HepG2 (cell line): ENCODE measurements around the gene CHID1. TPM values are rescaled to one million over a fixed set of nuclear protein-coding genes. Genes with fewer than 3 reads are reported as not detected.

ENCODE experiments used
- ARID2 ChIP-seq: sonication (generic); formaldehyde crosslinking; IDR thresholded peaks from 2 replicates; pipeline ENCODE4 v1.8.1; 2022; ENCODE audit warnings: mild to moderate bottlenecking, missing genetic modification reagents, borderline replicate concordance
- FIP1L1 ChIP-seq: fragments of 200-400 bp; formaldehyde crosslinking; IDR thresholded peaks from 2 replicates; pipeline ENCODE4 v1.6.1; 2018; ENCODE audit warnings: low read depth, mild to moderate bottlenecking, low read length, moderate library complexity, borderline replicate concordance; ENCODE audit not compliant: insufficient read depth
- FOXA3 ChIP-seq: IDR thresholded peaks from 2 replicates; pipeline ENCODE4 v1.6.1; 2016; ENCODE audit warnings: missing genetic modification reagents, missing compliant biosample characterization
- FOXM1 ChIP-seq: sonication (generic); formaldehyde crosslinking; IDR thresholded peaks from 2 replicates; pipeline ENCODE4 v1.5.0; 2020; ENCODE audit warnings: missing genetic modification reagents
- GATAD1 ChIP-seq: IDR thresholded peaks from 2 replicates; pipeline ENCODE4 v1.6.1; 2016; ENCODE audit warnings: missing genetic modification reagents, missing compliant biosample characterization
- GATAD2A ChIP-seq: IDR thresholded peaks from 2 replicates; pipeline ENCODE4 v1.6.1; 2016
- IRF2 ChIP-seq: IDR thresholded peaks from 2 replicates; pipeline ENCODE4 v1.6.1; 2018; ENCODE audit warnings: missing genetic modification reagents, missing compliant biosample characterization
- MXD4 ChIP-seq: IDR thresholded peaks from 2 replicates; pipeline ENCODE4 v1.6.1; 2016; ENCODE audit warnings: mild to moderate bottlenecking, missing biosample characterization, missing genetic modification reagents
- NFKB2 ChIP-seq: sonication (generic); formaldehyde crosslinking; IDR thresholded peaks from 2 replicates; pipeline ENCODE4 v1.4.0; 2020; ENCODE audit warnings: missing genetic modification reagents, borderline replicate concordance
- PCBP1 ChIP-seq: fragments of 200-400 bp; formaldehyde crosslinking; IDR thresholded peaks from 2 replicates; pipeline ENCODE4 v1.6.1; 2017; ENCODE audit warnings: mild to moderate bottlenecking, low read depth, low read length, borderline replicate concordance
- PLRG1 ChIP-seq: fragments of 450-650 bp; conservative IDR thresholded peaks from 2 replicates; pipeline ENCODE4 v1.6.1; 2016
- SAFB2 ChIP-seq: sonication (generic); formaldehyde crosslinking; IDR thresholded peaks from 2 replicates; pipeline ENCODE4 v1.5.1; 2020; ENCODE audit warnings: missing genetic modification reagents, low read depth, mild to moderate bottlenecking, borderline replicate concordance
- SMAD9 ChIP-seq: sonication (generic); formaldehyde crosslinking; IDR thresholded peaks from 2 replicates; pipeline ENCODE4 v1.5.1; 2020; ENCODE audit warnings: mild to moderate bottlenecking, missing genetic modification reagents
- TAF15 ChIP-seq: fragments of 200-400 bp; formaldehyde crosslinking; IDR thresholded peaks from one replicate; pipeline ENCODE4 v1.6.1; 2018; ENCODE audit warnings: mild to moderate bottlenecking, low read depth, low read length; ENCODE audit not compliant: poor library complexity, severe bottlenecking
- TCF12 ChIP-seq, 2 experiments: fragments of 450-650 bp in 1 of 2; sonication (generic) in 1 of 2; formaldehyde crosslinking in 1 of 2; IDR thresholded peaks; 2 replicates each; pipeline versions ENCODE4 v1.6.1 to v1.8.0; 2017 to 2022; ENCODE audit warnings: antibody characterized with exemption in 1 of 2, mild to moderate bottlenecking in 1 of 2, missing genetic modification reagents in 1 of 2, moderate library complexity in 1 of 2
- ZFP90 ChIP-seq: sonication (generic); formaldehyde crosslinking; IDR thresholded peaks from 2 replicates; pipeline ENCODE4 v1.8.0; 2022; ENCODE audit warnings: missing genetic modification reagents, mild to moderate bottlenecking, inconsistent platforms, borderline replicate concordance
- ZKSCAN8 ChIP-seq: IDR thresholded peaks from 2 replicates; pipeline ENCODE4 v1.6.1; 2016; ENCODE audit warnings: borderline replicate concordance, missing genetic modification reagents, missing compliant biosample characterization
- ZNF121 ChIP-seq: sonication (generic); formaldehyde crosslinking; IDR thresholded peaks from 2 replicates; pipeline ENCODE4 v1.5.0; 2020; ENCODE audit warnings: mild to moderate bottlenecking, missing genetic modification reagents
- ZNF180 ChIP-seq: sonication (generic); formaldehyde crosslinking; IDR thresholded peaks from 2 replicates; pipeline ENCODE4 v1.4.0; 2020; ENCODE audit warnings: low read depth, missing genetic modification reagents, borderline replicate concordance
- ZNF225 ChIP-seq: sonication (generic); formaldehyde crosslinking; IDR thresholded peaks from 2 replicates; pipeline ENCODE4 v1.4.0; 2020; ENCODE audit warnings: mild to moderate bottlenecking, missing genetic modification reagents
- ZNF367 ChIP-seq: sonication (generic); formaldehyde crosslinking; IDR thresholded peaks from 2 replicates; pipeline ENCODE4 v1.4.0; 2020; ENCODE audit warnings: missing genetic modification reagents, borderline replicate concordance
- ZNF432 ChIP-seq: sonication (generic); formaldehyde crosslinking; IDR thresholded peaks from 2 replicates; pipeline ENCODE4 v1.5.0; 2020; ENCODE audit warnings: missing genetic modification reagents, mild to moderate bottlenecking, borderline replicate concordance
- ZNF564 ChIP-seq: sonication (generic); formaldehyde crosslinking; IDR thresholded peaks from 2 replicates; pipeline ENCODE4 v1.8.1; 2023; ENCODE audit warnings: mild to moderate bottlenecking, missing genetic modification reagents
- ZNF670 ChIP-seq: sonication (generic); formaldehyde crosslinking; IDR thresholded peaks from 2 replicates; pipeline ENCODE4 v1.8.0; 2022; ENCODE audit warnings: mild to moderate bottlenecking, missing genetic modification reagents, borderline replicate concordance
- ZSCAN25 ChIP-seq: sonication (generic); formaldehyde crosslinking; IDR thresholded peaks from 2 replicates; pipeline ENCODE4 v1.8.0; 2022; ENCODE audit warnings: mild to moderate bottlenecking, missing genetic modification reagents
- ZSCAN30 ChIP-seq: sonication (generic); formaldehyde crosslinking; IDR thresholded peaks from 2 replicates; pipeline ENCODE4 v1.5.0; 2020; ENCODE audit warnings: mild to moderate bottlenecking, missing genetic modification reagents
- polyA plus RNA-seq, 8 experiments: library from polyadenylated mRNA; depleted of rRNA in 3 of 8; stranded (reverse) in 7 of 8; unstranded in 1 of 8; fragments of >200 nt; fragmentation: Illumina TruSeq in 4 of 8; extraction: Trizol in 4 of 8; gene quantifications; 2 replicates each; pipeline versions ENCODE4 v1.2.1 to v1.2.3, GENCODE V29; 2011 to 2016; ENCODE audit warnings: low read depth in 4 of 8, missing spikeins in 1 of 8, mixed read lengths in 1 of 8; ENCODE audit not compliant: insufficient read depth in 1 of 8
- total RNA-seq, 5 experiments: library from RNA; depleted of rRNA; stranded (reverse); fragments of >200 nt; fragmentation: Illumina TruSeq; extraction: Trizol; gene quantifications; 2 replicates each; pipeline ENCODE4 v1.2.3, GENCODE V29; 2016; ENCODE audit warnings: low read depth in 1 of 5
- TF ChIP-seq, protein P1 (sequence below): IDR thresholded peaks from 2 replicates; pipeline ENCODE4 v1.6.1; 2016; ENCODE audit warnings: low read depth, control low read depth
- TF ChIP-seq, protein P2 (sequence below): IDR thresholded peaks from 2 replicates; pipeline ENCODE4 v1.6.1; 2018; ENCODE audit warnings: missing genetic modification reagents
- TF ChIP-seq, protein P3 (sequence below): sonication (generic); formaldehyde crosslinking; IDR thresholded peaks from 2 replicates; pipeline ENCODE4 v1.4.0; 2020; ENCODE audit warnings: mild to moderate bottlenecking, missing genetic modification reagents

The CHID1 gene
- total and polyA plus RNA-seq, 2 of the 13 experiments (the other 11 are each of a cell fraction or from before 2014, with no cell fraction given), result 65.1 to 93.6 TPM

DNA sequence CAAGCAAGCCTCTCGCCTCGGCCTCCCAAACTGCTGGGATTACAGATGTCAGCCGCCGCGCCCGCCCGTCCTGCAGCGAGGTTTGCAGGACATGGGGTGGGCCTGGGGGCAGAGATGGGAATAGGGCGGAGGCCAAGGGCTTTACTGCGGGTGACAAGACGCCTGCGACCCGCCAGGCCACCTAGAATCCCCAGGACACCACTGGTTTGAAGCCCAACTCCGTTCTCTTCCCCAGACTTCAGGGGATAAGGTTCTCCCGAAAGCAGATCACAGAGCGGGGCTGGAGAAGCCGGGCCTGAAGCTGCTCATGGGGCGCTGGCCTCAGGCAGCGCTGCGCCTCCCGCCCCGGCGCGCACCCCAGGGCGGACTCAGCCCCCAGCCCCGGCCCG is 68.6 kb downstream of the CHID1 start (continued):
- TF ChIP-seq IRF2 (CRISPR knock-in tag), result no peak
- TF ChIP-seq ZNF225 (CRISPR knock-in tag), result no peak
- TF ChIP-seq GATAD1, result no peak
- no peak for TF ChIP-seq ZKSCAN8 (CRISPR knock-in tag)
- no peak for TF ChIP-seq FOXM1 (CRISPR knock-in tag)
- no peak for TF ChIP-seq PCBP1
- no peak for TF ChIP-seq FOXA3 (CRISPR knock-in tag)
- TF ChIP-seq FIP1L1, result no peak
- no peak for TF ChIP-seq ZSCAN25 (CRISPR knock-in tag)
- TF ChIP-seq ARID2 (CRISPR knock-in tag), result no peak
- TF ChIP-seq PLRG1, result no peak
- TF ChIP-seq, protein P1, sequence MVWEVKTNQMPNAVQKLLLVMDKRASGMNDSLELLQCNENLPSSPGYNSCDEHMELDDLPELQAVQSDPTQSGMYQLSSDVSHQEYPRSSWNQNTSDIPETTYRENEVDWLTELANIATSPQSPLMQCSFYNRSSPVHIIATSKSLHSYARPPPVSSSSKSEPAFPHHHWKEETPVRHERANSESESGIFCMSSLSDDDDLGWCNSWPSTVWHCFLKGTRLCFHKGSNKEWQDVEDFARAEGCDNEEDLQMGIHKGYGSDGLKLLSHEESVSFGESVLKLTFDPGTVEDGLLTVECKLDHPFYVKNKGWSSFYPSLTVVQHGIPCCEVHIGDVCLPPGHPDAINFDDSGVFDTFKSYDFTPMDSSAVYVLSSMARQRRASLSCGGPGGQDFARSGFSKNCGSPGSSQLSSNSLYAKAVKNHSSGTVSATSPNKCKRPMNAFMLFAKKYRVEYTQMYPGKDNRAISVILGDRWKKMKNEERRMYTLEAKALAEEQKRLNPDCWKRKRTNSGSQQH (CRISPR knock-in tag), result no peak
- no peak for TF ChIP-seq ZNF564 (CRISPR knock-in tag)
- no peak for TF ChIP-seq SAFB2 (CRISPR knock-in tag)
- TF ChIP-seq ZFP90 (CRISPR knock-in tag), result no peak
- no peak for TF ChIP-seq ZNF432
- TF ChIP-seq ZNF670 (CRISPR knock-in tag), result no peak
- no peak for TF ChIP-seq ZSCAN30 (CRISPR knock-in tag)
- peak; percentile 83; the same call in 1 of the 2 replicates for TF ChIP-seq ZNF180 (CRISPR knock-in tag)
- TF ChIP-seq, protein P2, sequence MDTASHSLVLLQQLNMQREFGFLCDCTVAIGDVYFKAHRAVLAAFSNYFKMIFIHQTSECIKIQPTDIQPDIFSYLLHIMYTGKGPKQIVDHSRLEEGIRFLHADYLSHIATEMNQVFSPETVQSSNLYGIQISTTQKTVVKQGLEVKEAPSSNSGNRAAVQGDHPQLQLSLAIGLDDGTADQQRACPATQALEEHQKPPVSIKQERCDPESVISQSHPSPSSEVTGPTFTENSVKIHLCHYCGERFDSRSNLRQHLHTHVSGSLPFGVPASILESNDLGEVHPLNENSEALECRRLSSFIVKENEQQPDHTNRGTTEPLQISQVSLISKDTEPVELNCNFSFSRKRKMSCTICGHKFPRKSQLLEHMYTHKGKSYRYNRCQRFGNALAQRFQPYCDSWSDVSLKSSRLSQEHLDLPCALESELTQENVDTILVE, result no peak
- no peak for TF ChIP-seq SMAD9 (CRISPR knock-in tag)
- no peak for TF ChIP-seq GATAD2A (CRISPR knock-in tag)
- TF ChIP-seq, protein P3, sequence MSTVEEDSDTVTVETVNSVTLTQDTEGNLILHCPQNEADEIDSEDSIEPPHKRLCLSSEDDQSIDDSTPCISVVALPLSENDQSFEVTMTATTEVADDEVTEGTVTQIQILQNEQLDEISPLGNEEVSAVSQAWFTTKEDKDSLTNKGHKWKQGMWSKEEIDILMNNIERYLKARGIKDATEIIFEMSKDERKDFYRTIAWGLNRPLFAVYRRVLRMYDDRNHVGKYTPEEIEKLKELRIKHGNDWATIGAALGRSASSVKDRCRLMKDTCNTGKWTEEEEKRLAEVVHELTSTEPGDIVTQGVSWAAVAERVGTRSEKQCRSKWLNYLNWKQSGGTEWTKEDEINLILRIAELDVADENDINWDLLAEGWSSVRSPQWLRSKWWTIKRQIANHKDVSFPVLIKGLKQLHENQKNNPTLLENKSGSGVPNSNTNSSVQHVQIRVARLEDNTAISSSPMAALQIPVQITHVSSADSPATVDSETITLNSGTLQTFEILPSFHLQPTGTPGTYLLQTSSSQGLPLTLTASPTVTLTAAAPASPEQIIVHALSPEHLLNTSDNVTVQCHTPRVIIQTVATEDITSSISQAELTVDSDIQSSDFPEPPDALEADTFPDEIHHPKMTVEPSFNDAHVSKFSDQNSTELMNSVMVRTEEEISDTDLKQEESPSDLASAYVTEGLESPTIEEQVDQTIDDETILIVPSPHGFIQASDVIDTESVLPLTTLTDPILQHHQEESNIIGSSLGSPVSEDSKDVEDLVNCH (CRISPR knock-in tag), result no peak
- no peak for TF ChIP-seq ZNF367 (CRISPR knock-in tag)
- no peak for TF ChIP-seq TAF15
- 0 out of 2 replicates have a peak, but pooled peaks have one; percentile 7 for TF ChIP-seq NFKB2 (CRISPR knock-in tag)
- TF ChIP-seq ZNF121 (CRISPR knock-in tag), result no peak
- no peak for TF ChIP-seq MXD4
- no peak for TF ChIP-seq TCF12 (IDR thresholded peaks at IDR 0.05)
- TF ChIP-seq TCF12 (CRISPR knock-in tag; IDR thresholded peaks at IDR 0.05), result 0 out of 2 replicates have a peak, but pooled peaks have one; percentile 14
